ENCODE measurements around the gene PRND. TPM values are rescaled to one million over a fixed set of nuclear protein-coding genes. Genes with fewer than 3 reads are reported as not detected.
"Not testable (repeated sequence)": the region's sequence is repeated elsewhere in the genome, so short reads cannot be mapped to it uniquely, and the experiment has no call there.

PRND gene
- total RNA-seq, 1 donor from 2014 or later, result not detected

DNA sequence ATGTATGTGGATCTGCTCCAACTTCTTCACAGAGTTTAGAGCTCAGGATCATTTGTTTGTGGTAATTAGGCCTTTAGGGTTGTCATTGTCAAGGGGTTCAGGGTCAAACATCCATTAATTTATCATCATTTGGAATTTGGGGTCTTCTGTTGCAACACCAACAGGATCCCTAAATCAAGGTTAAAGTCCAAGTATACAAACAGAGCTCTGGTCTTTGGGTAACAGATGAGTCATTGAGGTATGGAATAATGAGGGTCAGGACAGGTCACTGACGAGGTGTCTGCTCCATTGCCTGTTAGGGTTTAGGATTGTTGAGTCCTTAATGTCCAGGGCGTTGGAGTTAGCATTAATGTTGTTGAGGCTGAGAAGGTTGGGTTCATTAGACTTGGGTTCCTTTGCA, 47.6 kb downstream of the PRND start:
- H3K27ac ChIP-seq, result no peak overlapping the region
- no peaks in the 10 kb centered on the region for H3K9me3 ChIP-seq
- no peak overlapping the region for H3K4me3 ChIP-seq
- H3K36me3 ChIP-seq, result no peaks in the 10 kb centered on the region
- intact Hi-C loops (cut with DNase I), result no loop called here
- no peaks in the 10 kb centered on the region for H3K4me1 ChIP-seq
- TF ChIP-seq, protein P1, sequence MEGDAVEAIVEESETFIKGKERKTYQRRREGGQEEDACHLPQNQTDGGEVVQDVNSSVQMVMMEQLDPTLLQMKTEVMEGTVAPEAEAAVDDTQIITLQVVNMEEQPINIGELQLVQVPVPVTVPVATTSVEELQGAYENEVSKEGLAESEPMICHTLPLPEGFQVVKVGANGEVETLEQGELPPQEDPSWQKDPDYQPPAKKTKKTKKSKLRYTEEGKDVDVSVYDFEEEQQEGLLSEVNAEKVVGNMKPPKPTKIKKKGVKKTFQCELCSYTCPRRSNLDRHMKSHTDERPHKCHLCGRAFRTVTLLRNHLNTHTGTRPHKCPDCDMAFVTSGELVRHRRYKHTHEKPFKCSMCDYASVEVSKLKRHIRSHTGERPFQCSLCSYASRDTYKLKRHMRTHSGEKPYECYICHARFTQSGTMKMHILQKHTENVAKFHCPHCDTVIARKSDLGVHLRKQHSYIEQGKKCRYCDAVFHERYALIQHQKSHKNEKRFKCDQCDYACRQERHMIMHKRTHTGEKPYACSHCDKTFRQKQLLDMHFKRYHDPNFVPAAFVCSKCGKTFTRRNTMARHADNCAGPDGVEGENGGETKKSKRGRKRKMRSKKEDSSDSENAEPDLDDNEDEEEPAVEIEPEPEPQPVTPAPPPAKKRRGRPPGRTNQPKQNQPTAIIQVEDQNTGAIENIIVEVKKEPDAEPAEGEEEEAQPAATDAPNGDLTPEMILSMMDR (IDR thresholded peaks at IDR 0.05), result no peak
- no peak for DNase-seq (ENCODE audit: low spot score in 2 of 2)
- no peaks in the 10 kb centered on the region for H3K27me3 ChIP-seq

DNA sequence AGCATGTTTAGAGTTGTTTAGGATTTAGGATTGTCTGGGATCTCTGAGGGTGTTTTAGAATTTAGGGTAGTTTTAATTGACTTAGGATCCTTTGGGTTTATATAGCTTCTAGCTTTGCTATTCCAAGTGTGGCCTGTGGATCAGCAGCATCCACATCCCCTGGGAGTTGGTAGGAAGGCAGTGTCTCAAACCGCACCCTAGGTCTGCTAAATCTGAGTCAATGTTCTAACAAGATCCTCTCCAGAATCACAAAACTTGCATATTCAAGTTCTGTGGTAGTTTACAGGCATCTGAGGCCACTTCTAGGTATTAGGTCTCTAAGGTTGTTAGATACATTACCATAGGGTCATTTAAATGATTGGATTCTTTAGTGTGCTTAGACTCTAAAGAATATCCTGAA, 48.3 kb downstream of the PRND start:
- Histone ChIP-seq H3K36me3 (no peaks in the 10 kb centered on the region), H3K4me3 (no peak overlapping the region), H3K4me1 (no peaks in the 10 kb centered on the region), H3K27ac (no peak overlapping the region), H3K27me3 (no peaks in the 10 kb centered on the region), H3K9me3 (no peaks in the 10 kb centered on the region)
- TF ChIP-seq, protein P1 (IDR thresholded peaks at IDR 0.05), result no peak
- no peak for DNase-seq (ENCODE audit: low spot score in 2 of 2)
- intact Hi-C loops (cut with DNase I), result no loop called here

DNA sequence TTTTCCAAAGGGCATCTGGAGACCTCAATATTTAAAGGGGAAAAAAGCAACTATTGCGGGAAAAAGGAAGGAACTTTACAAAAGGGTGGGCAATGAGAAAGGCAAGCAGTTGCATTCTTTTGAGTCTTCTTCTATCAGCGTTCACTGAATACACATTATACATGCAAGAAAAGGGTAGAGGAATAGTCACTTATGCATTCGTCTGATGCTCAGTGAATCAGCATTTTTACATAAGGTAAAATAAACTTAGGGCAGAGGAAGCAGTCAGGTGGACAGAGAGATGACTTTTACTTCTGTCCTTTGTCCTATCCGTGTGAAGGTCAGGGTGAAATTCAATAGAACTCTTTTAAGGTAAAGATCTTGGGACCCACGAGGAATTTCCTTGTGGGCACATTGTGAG, 49.3 kb downstream of the PRND start:
- no peak for DNase-seq (ENCODE audit: low spot score in 2 of 2)
- no peaks in the 10 kb centered on the region for H3K9me3 ChIP-seq
- TF ChIP-seq, protein P1 (IDR thresholded peaks at IDR 0.05), result no peak
- no peak overlapping the region for H3K4me3 ChIP-seq
- intact Hi-C loops (cut with DNase I), result no loop called here
- H3K27ac ChIP-seq, result no peak overlapping the region
- no peaks in the 10 kb centered on the region for H3K36me3 ChIP-seq
- H3K4me1 ChIP-seq, result no peaks in the 10 kb centered on the region
- H3K27me3 ChIP-seq, result no peaks in the 10 kb centered on the region

DNA sequence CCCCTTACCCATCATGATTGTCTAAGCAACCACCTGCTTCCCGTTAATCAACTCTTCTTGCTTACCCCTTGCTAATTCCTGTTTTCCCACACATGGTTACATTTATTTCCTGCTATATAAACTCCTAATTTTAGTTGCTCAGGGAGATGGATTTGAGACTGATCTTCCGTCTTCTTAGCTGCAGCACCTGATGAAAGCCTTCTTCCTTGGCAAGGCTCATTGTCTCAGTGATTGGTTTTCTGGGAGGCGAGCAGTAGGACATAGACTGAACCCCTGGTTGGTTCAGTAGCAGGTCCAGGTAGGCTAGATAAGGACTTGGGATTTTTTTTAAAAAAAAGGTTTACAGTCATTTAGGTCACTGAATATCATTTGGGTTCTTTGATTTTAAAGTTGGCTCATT, 50.4 kb downstream of the PRND start:
- intact Hi-C loops (cut with DNase I), result no loop called here
- no peak overlapping the region for H3K4me3 ChIP-seq
- H3K27me3 ChIP-seq, result no peaks in the 10 kb centered on the region
- DNase-seq (ENCODE audit: low spot score in 2 of 2), result no peak
- H3K36me3 ChIP-seq, result no peaks in the 10 kb centered on the region
- no peak overlapping the region for H3K27ac ChIP-seq
- H3K9me3 ChIP-seq, result no peaks in the 10 kb centered on the region
- TF ChIP-seq, protein P1 (IDR thresholded peaks at IDR 0.05), result no peak
- no peaks in the 10 kb centered on the region for H3K4me1 ChIP-seq

DNA sequence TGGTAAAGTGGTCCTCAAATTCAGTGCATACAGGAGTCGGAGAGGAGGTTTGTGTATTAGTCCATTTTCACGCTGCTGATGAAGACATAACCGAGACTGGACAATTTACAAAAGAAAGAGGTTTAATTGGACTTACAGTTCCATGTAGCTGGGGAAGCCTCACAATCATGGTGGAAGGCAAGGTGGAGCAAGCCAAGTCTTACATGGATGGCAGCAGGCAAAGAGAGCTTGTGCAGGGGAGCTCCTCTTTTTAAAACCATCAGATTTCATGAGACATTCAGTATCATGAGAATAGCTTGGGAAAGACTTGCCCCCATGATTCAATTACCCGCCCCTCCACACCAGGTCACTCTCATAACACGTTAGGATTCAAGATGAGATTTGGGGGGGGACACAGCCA, 51.3 kb downstream of the PRND start:
- intact Hi-C loops (cut with DNase I); H3K4me3 ChIP-seq; H3K4me1 ChIP-seq; H3K27me3 ChIP-seq; H3K36me3 ChIP-seq; H3K27ac ChIP-seq; DNase-seq (ENCODE audit: low spot score in 2 of 2); H3K9me3 ChIP-seq: not testable (repeated sequence)

DNA sequence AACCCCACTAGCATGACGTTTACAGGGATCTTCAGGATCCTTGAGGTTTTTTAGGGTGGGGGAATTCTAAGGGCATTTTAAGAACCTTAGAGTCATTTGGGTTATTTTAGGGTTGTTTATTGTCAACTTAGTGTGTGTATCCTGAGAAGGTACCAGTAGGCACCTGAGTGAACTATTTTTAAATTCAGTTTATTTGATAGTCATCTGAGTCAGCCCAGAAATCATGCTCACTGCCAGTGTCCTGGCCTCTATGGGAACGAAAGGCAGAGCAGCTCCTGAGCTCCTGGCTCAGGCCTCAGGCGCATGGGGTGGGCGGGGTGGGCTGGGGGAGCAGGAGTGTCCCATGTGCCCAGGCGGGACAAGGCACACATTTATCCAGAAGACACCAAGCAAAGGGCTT, 52.0 kb downstream of the PRND start:
- Histone ChIP-seq H3K27me3 (no peaks in the 10 kb centered on the region), H3K36me3 (no peaks in the 10 kb centered on the region), H3K4me1 (no peaks in the 10 kb centered on the region), H3K9me3 (no peaks in the 10 kb centered on the region), H3K27ac (no peak overlapping the region), H3K4me3 (no peak overlapping the region)
- intact Hi-C loops (cut with DNase I), result no loop called here
- no peak for DNase-seq (ENCODE audit: low spot score in 2 of 2)
- TF ChIP-seq, protein P1 (IDR thresholded peaks at IDR 0.05), result no peak

Measured in ascending aorta (tissue), 2 donors.